Lower leg skin (tissue), 4 donors: ENCODE data around the gene GALP. TPM values are rescaled to one million over a fixed set of nuclear protein-coding genes. Genes with fewer than 3 reads are reported as not detected.
"Not testable (repeated sequence)": the region's sequence is repeated elsewhere in the genome, so short reads cannot be mapped to it uniquely, and the experiment has no call there.

Experiments
- DNase-seq, 2 donors: peaks; one replicate each; pipeline ENCODE4 v3.0.0-alpha.2; 2019; ENCODE audit warnings: low spot score in 2 of 2
- H3K4me3 ChIP-seq: fragments of 200-600 bp; sonication (generic); 2 replicates; pipeline ENCODE4 v1.5.1; 2017; ENCODE audit warnings: mild to moderate bottlenecking, low read depth; ENCODE audit not compliant: poor library complexity, severe bottlenecking
- CTCF ChIP-seq, 3 donors: fragments of 450-650 bp; IDR thresholded peaks; one replicate each; pipeline ENCODE4 v1.5.1; 2016; ENCODE audit warnings: antibody characterized with exemption in 3 of 3, mild to moderate bottlenecking in 3 of 3, moderate library complexity in 2 of 3
- POLR2A ChIP-seq, 2 donors: fragments of 450-650 bp; IDR thresholded peaks; one replicate each; pipeline ENCODE4 v1.6.1; 2016 to 2017; ENCODE audit warnings: antibody characterized with exemption in 2 of 2, mild to moderate bottlenecking in 1 of 2, moderate library complexity in 1 of 2
- whole genome bisulfite sequencing, 2 donors: methylation state at CpG; one replicate each; pipeline ENCODE4 v1.1.5; 2018; 5-methylcytosine and 5-hydroxymethylcytosine counted together
- intact Hi-C: fragments of 100-400 bp; cut with DNase I; formaldehyde crosslinking; loops from one replicate; pipeline ENCODE4 v1.15.0; 2023; ENCODE audit warnings: low total_unique reads
- total RNA-seq, 4 donors: library from RNA; depleted of rRNA; stranded (reverse); fragments of >200 nt; gene quantifications; one replicate each; pipeline ENCODE4 v1.1.0, GENCODE V29; 2016

GALP gene
- total RNA-seq, result not detected

GRCh38 chr19:56175861-56176307, at the start of gene GALP:
TSS of gene GALP (plus strand) at chr19:56176008. CDS start at chr19:56177109, 1,101 bp downstream.
- intact Hi-C loops, DNase-seq, H3K4me3 ChIP-seq: not testable (repeated sequence)
- WGBS, 2 donors, result 37 to 44% methylated on average over 15 of the region's 15 CpGs

- DNase-seq, result no peak
- TF ChIP-seq CTCF (IDR thresholded peaks at IDR 0.05), result no peak
- no peak for TF ChIP-seq POLR2A (IDR thresholded peaks at IDR 0.05)
- intact Hi-C loops, result no loop called here
- 81% methylated on average over 19 of the region's 19 CpGs for WGBS, 2 donors
- no peak overlapping the region for H3K4me3 ChIP-seq
Measured at GRCh38 chr19:56126983-56127780, 48.6 kb upstream of the GALP start.

- no peak overlapping the region for H3K4me3 ChIP-seq
- TF ChIP-seq POLR2A (IDR thresholded peaks at IDR 0.05) (no peak), CTCF (IDR thresholded peaks at IDR 0.05) (no peak)
- WGBS, 2 donors, result 80 to 81% methylated on average over 7 of the region's 7 CpGs
- intact Hi-C loops, result no loop called here
- no peak for DNase-seq
Measured at GRCh38 chr19:56130006-56130405, 45.8 kb upstream of the GALP start.

- DNase-seq, result no peak
- TF ChIP-seq CTCF (IDR thresholded peaks at IDR 0.05) (no peak), POLR2A (IDR thresholded peaks at IDR 0.05) (no peak)
- H3K4me3 ChIP-seq, result no peak overlapping the region
- intact Hi-C loops, result no loop called here
- 85 to 88% methylated on average over 8 of the region's 8 CpGs for WGBS, 2 donors
Measured at GRCh38 chr19:56131651-56132050, 44.2 kb upstream of the GALP start.

GRCh38 chr19:56132316-56132822, 43.4 kb upstream of the GALP start:
- intact Hi-C loops, result no loop called here
- no peak overlapping the region for H3K4me3 ChIP-seq
- WGBS, 2 donors, result 58 to 62% methylated on average over 14 of the region's 14 CpGs
- no peak for DNase-seq
- TF ChIP-seq CTCF (IDR thresholded peaks at IDR 0.05) (no peak), POLR2A (IDR thresholded peaks at IDR 0.05) (no peak)

- TF ChIP-seq POLR2A (IDR thresholded peaks at IDR 0.05), result no peak
- no peak for TF ChIP-seq CTCF (IDR thresholded peaks at IDR 0.05)
- H3K4me3 ChIP-seq, result no peak overlapping the region
- intact Hi-C loops, result no loop called here
- 43 to 45% methylated on average over 14 of the region's 14 CpGs for WGBS, 2 donors
- no peak for DNase-seq
Measured at GRCh38 chr19:56133858-56134653, 41.8 kb upstream of the GALP start.
